GM13977 (cell line): ENCODE data around the gene MYOG.

ENCODE experiments used
- DNase-seq: peaks from one replicate; pipeline ENCODE4 v3.0.0; 2012; ENCODE audit warnings: low spot score
- in situ Hi-C: fragments of 300-500 bp; cut with MboI; formaldehyde crosslinking; loops from one replicate; pipeline ENCODE4 v1.12.0; 2022; ENCODE audit warnings: low sequenced_read_pairs, low pct_unique_long_range_greater_than_20kb, mixed read lengths, inconsistent platforms; ENCODE audit not compliant: unreplicated experiment
- TF ChIP-seq, protein P1 (sequence below): IDR thresholded peaks from 2 replicates; pipeline ENCODE4 v1.5.1; 2012; ENCODE audit warnings: mild to moderate bottlenecking, control low read depth; ENCODE audit not compliant: insufficient read depth; ENCODE audit errors: extremely low read depth, missing control alignments

Gene MYOG

GRCh38 chr1:203128716-203129500 lies 43.1 kb upstream of the MYOG start:
- in situ Hi-C loops, result no loop called here
- no peak for DNase-seq
- TF ChIP-seq, protein P1, sequence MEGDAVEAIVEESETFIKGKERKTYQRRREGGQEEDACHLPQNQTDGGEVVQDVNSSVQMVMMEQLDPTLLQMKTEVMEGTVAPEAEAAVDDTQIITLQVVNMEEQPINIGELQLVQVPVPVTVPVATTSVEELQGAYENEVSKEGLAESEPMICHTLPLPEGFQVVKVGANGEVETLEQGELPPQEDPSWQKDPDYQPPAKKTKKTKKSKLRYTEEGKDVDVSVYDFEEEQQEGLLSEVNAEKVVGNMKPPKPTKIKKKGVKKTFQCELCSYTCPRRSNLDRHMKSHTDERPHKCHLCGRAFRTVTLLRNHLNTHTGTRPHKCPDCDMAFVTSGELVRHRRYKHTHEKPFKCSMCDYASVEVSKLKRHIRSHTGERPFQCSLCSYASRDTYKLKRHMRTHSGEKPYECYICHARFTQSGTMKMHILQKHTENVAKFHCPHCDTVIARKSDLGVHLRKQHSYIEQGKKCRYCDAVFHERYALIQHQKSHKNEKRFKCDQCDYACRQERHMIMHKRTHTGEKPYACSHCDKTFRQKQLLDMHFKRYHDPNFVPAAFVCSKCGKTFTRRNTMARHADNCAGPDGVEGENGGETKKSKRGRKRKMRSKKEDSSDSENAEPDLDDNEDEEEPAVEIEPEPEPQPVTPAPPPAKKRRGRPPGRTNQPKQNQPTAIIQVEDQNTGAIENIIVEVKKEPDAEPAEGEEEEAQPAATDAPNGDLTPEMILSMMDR, result no peak

DNA sequence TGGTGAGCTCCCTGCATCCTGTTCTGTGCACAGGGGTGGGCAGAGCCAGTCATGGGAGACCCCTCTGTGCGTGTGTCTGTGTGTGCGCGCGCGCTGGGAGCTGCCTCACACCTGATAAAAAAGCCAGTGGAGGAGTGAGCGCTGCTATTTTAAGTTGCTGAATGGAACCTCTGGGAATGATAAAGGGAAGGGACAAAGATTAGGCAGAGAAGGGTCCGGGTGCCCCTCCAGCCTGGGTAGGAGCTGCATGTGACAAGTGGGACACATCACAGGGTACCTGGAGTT lies 42.6 kb upstream of the MYOG start:
- in situ Hi-C loops, result no loop called here
- TF ChIP-seq, protein P1, result no peak
- no peak for DNase-seq

DNA sequence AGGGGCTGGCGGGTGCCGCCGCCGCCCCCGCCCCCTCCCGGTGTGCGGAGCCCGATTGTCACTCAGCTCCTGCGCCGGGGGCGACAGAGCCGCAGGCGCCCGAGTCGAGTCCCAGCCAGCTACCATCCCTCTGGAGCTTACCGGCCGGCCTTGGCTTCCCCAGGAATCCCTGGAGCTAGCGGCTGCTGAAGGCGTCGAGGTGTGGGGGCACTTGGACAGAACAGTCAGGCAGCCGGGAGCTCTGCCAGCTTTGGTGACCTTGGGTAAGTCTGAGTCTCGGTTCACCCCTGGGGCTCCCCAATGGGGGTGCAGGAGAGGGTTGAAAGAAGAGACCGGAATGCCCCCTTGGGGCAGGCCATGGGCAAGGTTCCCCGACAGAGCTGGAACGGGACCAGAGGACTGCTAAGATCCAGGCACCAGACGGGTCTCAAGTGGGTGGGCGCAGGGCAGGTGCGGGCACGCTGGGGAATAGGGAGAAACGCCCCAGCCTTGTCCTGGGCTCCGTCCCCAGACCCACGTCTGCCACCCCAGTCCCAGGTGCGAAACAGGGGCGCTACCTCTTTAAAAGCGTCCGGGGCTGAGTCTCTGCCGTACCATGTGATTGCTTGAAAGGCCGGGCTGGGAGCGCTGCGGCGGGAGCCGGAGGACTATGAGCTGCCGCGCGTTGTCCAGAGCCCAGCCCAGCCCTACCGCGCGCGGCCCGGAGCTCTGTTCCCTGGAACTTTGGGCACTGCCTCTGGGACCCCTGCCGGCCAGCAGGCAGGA lies 42.0 kb upstream of the MYOG start, which contains the start of gene ADORA1:
Gene ADORA1, plus strand, starts transcription at position 61 of the 765 bp plus-strand sequence. CDS start 1,116 bp downstream, outside the sequence.
- TF ChIP-seq, protein P1, result no peak
- DNase-seq, result no peak
- in situ Hi-C loops, result no loop called here

DNA sequence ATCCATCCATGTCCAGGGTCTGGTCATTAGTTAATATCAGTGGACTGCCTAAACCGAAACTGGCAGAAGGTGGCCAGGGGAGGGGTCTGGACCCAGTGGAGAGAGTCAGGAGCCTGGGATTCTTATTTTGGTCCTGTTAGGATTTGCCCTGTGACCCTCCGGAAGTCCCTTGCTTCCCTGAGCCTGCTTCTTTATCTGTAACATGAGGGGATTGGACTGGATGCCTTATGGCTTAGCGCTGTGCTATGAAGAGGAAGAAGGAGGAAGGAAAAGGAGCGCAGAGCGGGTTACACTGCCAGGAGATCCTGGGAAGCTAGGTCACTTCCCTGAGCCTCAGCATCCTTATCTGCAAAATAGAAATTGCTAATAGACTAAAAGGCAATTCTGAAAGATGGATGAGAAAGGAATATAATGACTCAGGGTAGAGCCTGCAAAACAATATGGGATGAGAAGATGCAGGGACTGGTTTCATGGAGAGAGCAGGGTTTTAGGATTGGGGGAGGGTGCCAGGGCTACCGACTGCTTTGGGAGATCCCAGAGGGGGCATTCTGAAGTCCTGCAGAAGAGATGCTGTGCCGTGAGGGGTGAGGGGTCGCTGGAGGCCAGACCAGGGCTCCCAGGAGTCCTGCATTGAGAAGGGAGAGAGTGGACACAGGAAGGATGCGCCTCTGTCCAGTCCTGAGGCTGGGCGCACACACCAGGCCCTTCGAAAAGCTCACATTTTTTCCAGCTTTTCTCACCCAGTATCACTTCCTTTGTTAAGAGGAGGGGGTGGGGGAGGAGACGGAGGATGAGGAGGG lies 41.3 kb upstream of the MYOG start:
- TF ChIP-seq, protein P1, result no peak
- DNase-seq, result no peak
- in situ Hi-C loops, result no loop called here

GRCh38 chr1:203126151-203126865 lies 40.5 kb upstream of the MYOG start:
- TF ChIP-seq, protein P1, result peak; percentile 10
- DNase-seq, result no peak
- in situ Hi-C loops, result no loop called here
